ENCODE data around the gene ADARB2.
"Not testable (repeated sequence)": the region's sequence is repeated elsewhere in the genome, so short reads cannot be mapped to it uniquely, and the experiment has no call there.

ADARB2 gene

DNA sequence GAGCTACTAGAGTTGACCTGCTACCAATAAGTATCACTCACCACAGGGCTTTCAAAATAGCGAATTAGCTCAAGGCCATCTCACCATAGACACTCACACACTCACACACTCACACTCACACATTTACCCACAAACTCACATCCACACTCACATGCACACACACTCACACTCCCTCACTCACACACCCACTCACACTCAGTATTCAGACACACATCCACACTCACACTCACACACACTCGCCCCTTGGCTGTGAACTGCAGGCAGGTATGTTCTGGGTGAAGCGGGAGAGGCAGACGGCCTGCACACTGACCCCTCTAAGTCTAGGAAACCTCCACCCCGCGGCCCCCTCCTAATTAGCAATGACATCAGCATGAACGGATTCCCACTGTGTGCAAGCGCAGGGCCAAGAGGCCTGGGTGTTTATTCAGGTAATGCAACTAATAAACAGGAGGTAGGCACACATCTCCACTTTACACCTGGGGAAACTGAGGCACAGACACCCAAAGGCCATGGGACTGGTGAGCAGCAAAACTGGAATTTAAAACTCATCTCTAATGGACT, 94.6 kb downstream of the ADARB2 start:
- DNase-seq (ENCODE audit: low read depth) = no peak

DNA sequence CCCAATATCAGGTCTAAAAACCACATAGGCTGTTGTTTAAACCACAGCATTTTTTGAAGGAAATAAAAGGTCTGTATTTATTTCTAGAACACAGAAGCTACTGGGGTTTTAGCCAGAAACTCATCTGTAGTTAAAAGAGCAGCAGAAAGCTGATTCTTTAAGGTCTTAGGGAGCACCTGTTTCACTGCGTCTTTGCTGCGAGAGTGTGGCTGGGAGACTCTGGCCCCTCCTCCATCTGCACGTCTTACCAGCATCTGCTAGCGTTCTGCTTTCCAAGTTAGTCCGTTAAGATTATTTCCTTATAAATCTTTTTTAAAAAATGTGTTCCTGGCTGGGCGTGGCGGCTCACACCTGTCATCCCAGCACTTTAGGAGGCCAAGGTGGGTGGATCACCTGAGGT, 95.9 kb downstream of the ADARB2 start:
- DNase-seq (ENCODE audit: low read depth) = no peak

GRCh38 chr10:1638889-1639419, 98.4 kb downstream of the ADARB2 start:
- no peak for DNase-seq (ENCODE audit: low read depth)

DNA sequence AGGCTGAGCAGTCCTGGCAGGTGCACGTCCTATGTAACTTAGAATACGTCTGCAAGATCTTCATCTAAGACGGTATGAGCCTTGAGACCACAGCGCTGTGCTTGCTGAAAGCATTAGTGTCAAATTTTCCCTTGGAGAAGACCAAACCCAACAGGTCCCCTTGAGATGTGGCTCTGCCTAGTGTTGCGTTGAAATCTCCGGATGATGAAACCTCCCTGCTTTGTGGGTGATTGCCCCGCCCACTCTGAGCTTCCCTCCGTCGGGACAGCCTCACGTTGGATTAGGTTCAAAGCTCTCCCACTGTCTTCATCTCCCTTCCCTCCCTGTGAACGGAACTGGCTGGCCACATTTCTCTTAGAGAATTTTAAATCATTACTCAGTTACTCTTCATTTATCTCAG, 102.0 kb downstream of the ADARB2 start:
- DNase-seq (ENCODE audit: low read depth) = no peak

DNA sequence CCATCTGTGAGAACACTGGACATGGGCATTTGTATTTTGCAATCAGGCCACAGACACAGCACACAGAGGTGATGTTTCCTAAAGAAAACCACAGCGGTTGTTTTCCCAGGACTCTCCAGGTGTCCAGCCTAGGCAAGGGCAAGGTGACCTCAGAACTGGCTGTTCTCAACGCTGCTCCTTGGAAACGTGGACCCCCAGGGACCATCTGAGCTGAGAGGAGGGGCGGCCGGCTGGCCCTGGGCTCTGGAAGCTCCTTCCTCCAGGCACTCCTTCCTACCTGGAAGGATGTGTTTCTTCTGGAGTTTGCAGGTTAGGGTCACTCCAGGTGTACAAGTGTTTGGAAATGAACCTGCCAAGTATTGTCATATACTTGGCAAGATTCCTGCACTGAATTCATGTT, 103.1 kb downstream of the ADARB2 start:
- no peak for DNase-seq (ENCODE audit: low read depth)

- DNase-seq (ENCODE audit: low read depth) = no peak
Observed at GRCh38 chr10:1633783-1634182, 103.5 kb downstream of the ADARB2 start.

GRCh38 chr10:1632596-1632995, 104.7 kb downstream of the ADARB2 start:
- DNase-seq (ENCODE audit: low read depth) = no peak

- DNase-seq (ENCODE audit: low read depth) = no peak
Observed at GRCh38 chr10:1632141-1632540, 105.2 kb downstream of the ADARB2 start.

DNA sequence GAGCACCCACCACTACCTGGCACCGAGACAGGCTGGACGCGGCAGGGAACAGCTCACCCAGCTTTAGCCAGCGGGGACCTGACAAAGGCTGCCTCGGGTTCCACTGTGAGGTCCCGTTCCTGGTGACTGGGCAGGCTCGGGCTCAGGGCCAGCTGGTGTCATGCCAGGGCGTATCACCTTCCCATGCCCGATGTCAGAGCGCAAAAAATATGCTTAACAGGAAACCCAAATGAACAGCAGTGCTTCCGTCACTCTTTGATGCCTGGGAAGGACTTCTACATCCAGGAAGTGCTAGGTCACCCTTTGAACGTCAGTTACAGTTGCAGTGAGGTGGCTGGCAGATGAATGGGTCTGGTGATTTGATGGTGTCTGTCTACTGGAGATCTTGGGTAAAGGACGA, 106.0 kb downstream of the ADARB2 start:
- no peak for DNase-seq (ENCODE audit: low read depth)

DNA sequence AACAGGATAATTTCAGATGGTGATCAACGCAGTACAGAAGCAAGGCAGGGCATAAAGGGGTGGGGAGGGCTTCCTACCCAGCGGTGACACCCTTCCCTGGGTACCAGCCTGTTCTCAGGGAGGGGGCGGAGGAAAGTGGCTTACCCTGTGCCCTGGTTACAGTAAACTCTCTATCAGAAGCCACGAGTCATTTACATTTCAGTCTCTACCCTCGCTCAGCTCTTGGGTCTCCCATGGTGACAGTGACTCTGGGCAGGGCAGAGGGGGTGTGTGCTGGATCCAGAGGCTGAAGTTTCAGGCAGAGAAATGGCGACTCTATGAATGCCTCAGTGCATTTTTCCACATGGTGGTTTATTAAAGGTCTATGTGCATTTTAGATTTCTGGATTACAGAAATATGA, 107.0 kb downstream of the ADARB2 start:
- no peak for DNase-seq (ENCODE audit: low read depth)

DNA sequence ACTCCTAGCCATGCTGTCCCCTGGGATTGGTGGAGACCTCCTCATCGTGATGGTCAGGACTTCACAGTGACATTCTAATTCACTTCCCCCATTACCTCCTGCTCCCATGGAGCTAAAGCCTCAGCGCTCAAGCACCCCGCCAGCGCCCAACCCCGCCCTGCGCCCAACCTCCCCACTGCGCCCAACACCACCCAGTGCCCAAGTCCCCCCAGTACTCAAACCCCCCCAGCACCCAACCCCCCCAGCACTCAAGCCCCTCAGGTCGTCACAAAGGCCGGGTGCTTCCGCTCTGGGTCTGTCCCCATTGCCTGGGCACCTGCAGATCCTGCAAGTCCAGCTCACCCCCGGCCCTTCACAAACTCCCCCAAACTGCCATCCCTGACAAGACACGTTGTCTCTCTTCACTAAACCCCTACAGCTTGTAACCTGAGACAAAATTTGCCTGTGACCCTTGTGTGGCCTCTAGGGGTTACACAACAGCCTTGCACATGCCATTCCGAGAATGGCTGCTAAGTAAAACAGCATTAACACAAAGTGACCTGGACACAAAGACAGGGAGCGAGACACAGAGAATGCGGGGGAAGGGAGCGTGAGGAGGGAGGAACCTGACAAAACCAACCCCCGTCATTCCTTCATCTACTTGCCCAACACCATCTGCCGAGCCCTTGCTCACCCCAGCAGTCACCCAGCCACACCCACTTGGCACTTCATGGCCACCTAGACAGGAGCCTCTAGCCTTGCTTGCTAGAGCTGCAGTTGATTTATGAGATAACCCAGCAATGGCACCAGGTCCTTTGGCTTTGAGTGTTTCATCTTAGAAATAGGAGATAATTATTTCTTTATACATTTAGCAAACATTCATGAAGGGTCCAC, 107.8 kb downstream of the ADARB2 start:
- no peak for DNase-seq (ENCODE audit: low read depth)

- DNase-seq (ENCODE audit: low read depth) = no peak
Observed at GRCh38 chr10:1628757-1629156, 108.6 kb downstream of the ADARB2 start.

GRCh38 chr10:1627945-1628344, 109.4 kb downstream of the ADARB2 start:
- DNase-seq (ENCODE audit: low read depth) = no peak

DNA sequence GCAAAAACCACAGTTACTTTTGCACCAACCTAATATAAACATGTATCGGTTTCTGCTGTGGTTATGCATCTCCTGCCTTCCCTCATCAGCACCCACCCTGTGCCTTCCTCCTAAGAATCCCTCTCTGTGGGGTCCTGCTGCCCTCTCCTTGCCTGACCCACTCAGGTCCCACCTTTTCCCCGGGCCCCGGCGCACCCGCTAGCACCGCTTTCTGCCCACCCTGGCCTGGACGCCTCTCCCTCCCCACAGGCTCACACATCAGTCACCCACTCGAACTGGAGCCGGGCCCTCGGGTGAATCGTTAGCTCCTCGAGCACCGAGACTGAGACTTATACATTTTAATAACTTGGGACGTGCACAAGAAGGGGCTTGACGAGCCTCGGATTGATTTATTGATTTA, 110.5 kb downstream of the ADARB2 start:
- DNase-seq (ENCODE audit: low read depth) = no peak

DNA sequence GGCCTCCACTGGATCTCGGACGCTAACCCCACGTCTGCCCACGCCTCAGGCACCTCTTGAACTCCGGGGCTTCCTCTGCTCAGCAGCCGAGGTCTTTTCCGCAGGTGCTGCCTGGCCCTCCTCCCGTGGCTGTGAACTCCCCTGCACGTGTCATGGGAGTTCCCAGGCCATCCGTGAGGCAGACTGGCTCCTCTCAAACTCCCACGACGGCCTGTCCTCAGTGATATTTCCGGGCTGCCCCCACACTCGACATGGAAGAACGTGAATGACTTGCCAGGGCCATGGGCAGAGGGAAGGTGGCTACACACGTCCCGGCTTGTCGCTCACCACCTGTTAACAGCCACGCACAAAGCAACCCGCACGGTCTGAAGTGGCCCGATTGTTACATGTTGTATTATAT, 110.9 kb downstream of the ADARB2 start:
- no peak for DNase-seq (ENCODE audit: low read depth)

DNA sequence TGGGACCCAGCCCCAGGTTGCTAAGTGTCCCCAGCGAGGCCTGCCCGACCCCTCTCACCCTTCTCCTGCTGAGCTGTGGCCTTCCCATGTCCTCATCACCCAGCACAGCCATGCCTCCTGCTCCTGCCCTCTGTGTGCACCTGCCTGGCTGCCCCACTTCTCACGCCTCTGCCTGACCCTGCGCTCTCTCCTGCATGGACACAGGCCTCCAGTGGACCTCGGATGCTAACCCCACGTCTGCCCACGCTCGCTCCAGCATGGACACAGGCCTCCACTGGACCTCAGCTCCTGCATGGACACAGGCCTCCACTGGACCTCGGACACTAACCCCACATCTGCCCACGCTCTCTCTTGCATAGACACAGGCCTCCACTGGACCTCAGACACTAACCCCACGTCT, 111.6 kb downstream of the ADARB2 start:
- no peak for DNase-seq (ENCODE audit: low read depth)

GRCh38 chr10:1625079-1625478, 112.2 kb downstream of the ADARB2 start:
- DNase-seq (ENCODE audit: low read depth) = no peak

DNA sequence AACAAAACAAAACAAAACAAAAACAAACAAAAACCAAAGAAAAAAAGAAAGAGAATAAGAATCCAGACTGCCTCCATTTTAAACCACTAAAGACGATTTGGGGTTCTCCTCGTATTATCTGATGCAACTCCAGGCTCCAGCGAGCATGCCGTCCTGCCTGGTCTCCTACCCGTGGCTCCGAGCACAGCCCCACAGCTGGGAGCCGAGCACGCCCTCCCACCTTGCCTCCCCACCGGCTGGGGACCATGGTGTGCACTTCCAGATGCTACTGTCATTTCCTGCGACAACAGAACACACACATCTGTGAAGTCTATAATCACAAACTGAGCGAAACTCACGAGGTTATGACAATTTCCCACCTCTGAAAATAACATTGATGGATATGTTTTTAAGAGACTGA, 113.1 kb downstream of the ADARB2 start:
- DNase-seq (ENCODE audit: low read depth) = no peak

GRCh38 chr10:1620803-1621202, 116.5 kb downstream of the ADARB2 start:
- DNase-seq (ENCODE audit: low read depth) = no peak

DNA sequence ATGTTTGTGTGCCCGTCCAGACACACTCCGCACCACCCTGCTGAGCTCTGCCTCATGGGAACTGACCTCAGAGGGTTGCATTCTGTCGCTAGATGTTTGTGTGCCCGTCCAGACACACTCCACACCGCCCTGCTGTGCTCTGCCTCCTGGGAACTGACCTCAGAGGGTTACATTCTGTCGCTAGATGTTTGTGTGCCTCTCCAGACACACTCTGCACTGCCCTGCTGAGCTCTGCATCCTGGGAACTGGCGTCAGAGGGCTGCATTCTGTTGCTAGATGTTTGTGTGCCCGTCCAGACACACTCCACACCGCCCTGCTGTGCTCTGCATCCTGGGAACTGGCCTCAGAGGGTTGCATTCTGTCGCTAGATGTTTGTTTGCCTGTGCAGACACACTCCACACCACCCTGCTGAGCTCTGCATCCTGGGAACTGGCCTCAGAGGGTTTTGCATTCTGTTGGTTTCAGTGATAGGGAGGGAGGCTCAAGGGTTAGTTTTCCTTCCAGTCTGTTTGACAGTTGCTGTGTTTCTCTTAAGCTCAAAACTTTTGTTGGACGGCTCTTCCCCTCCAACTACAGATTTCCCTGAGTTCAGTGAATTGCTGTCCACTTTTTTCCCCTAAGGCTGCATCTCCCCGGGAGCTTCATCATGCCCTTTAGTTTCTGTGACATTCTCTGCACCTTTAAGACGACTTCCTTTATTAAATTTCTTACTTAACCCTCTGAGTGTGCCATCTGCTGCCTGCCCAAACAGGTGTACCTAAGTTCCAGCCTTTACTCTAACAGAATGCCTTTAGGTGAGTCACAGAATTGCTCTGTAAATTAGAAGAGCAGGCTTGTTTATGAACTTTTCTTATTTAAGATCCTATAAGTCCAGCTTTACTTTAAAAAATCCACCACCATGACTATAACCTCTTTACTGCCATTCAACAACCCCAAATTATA, 119.7 kb downstream of the ADARB2 start:
- not testable (repeated sequence) for DNase-seq (ENCODE audit: low read depth)

DNA sequence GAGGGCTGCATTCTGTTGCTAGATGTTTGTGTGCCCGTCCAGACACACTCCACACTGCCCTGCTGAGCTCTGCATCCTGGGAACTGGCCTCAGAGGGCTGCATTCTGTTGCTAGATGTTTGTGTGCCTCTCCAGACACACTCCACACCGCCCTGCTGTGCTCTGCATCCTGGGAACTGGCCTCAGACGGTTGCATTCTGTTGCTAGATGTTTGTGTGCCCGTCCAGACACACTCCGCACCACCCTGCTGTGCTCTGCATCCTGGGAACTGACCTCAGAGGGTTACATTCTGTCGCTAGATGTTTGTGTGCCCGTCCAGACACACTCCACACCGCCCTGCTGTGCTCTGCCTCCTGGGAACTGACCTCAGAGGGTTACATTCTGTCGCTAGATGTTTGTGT, 120.6 kb downstream of the ADARB2 start:
- DNase-seq (ENCODE audit: low read depth) = not testable (repeated sequence)

GRCh38 chr10:1615186-1615954, 122.0 kb downstream of the ADARB2 start:
- no peak for DNase-seq (ENCODE audit: low read depth)
